Measurements from ENCODE around the gene MAP2K4. TPM values are rescaled to one million over a fixed set of nuclear protein-coding genes. Genes with fewer than 3 reads are reported as not detected.
"Not testable (repeated sequence)": the region's sequence is repeated elsewhere in the genome, so short reads cannot be mapped to it uniquely, and the experiment has no call there.

Gene MAP2K4
- total RNA-seq: 10 to 100 TPM; 27.0 to 47.5 (median 32.7) TPM
- long read RNA-seq, donor 1, transcript MAP2K4-201 (11 exons, 3,826 nt): major isoform, 18 of 33 reads
- long read RNA-seq, donor 1, partial matches to known transcripts: 3 of 33 reads
- long read RNA-seq, donor 1, other reads (novel, unspliced or antisense): 6 of 33 reads
- long read RNA-seq, donor 2, partial matches to known transcripts: 1 of 1 reads
- long read RNA-seq, donor 2, other reads (novel, unspliced or antisense): 0 of 1 reads

DNA sequence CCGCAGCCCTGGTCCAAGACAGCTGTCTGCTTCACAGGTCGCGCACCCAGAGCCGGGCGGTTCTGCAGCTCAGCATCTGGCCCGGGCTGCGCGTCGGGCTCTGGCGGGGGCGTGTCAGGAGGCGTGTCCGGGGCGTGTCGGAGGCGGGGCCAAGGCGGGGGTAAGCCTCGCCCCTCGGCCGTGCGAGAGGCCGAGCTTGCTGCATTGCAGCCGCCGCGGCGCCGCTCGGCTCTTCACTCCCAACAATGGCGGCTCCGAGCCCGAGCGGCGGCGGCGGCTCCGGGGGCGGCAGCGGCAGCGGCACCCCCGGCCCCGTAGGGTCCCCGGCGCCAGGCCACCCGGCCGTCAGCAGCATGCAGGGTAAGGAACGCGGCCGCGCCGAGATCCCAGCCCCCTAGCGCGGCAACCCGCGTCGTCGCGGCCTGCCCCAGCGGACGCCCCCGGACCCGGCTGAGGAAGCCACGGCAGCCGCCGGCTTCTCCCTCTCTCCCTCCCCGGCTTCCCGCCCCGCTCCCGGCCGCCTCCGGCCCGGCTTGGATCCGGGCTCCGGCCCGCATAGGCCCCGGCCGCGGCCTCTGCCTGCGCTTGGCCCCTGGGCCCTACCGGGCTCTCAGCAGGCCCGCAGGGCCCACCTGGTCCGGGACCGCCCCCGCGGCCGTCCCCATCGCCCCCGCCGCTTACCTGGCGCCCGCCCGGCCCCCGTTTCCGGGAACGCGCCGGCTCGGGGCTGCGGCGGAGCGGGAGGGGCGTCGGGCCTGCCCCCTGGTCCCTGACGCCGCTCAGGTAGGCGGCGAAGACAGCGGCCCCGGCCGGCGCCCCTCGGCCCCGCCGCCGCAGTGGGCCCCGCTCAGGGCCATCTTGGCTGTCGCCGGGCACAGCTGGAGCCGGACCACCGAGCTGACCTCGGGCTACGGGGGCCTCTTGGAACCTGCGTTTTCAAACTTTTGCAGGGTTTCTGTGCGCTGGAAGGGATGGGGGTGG, at the start of gene MAP2K4:
Gene MAP2K4, plus strand, starts transcription at position 236 of the 981 bp plus-strand sequence. Its CDS starts 10 bp downstream, at position 246.
- no peak for TF ChIP-seq CTCF (IDR thresholded peaks at IDR 0.05)
- intact Hi-C loops (cut with DNase I, micrococcal nuclease): no loop called here
- Histone ChIP-seq H3K9me3 (no peaks in the 10 kb centered on the region), H3K4me3 (peak within 1 kb of the TSS; percentile 98), H3K4me1 (ENCODE audit: low read depth) (peaks cover 13% of the 10 kb centered on the region), H3K36me3 (ENCODE audit: low read depth) (no peaks in the 10 kb centered on the region)
- peak; percentile 100 for ATAC-seq
- peak; percentile 94 to 99 (median 95) for DNase-seq

GRCh38 chr17:11972741-11973140, 47.9 kb upstream of the MAP2K4 start:
- H3K9me3 ChIP-seq; H3K4me1 ChIP-seq (ENCODE audit: low read depth); DNase-seq; intact Hi-C loops (cut with DNase I, micrococcal nuclease); H3K4me3 ChIP-seq; H3K36me3 ChIP-seq (ENCODE audit: low read depth); ATAC-seq: not testable (repeated sequence)

GRCh38 chr17:11979795-11980194, 40.9 kb upstream of the MAP2K4 start:
- H3K9me3 ChIP-seq: no peaks in the 10 kb centered on the region
- TF ChIP-seq CTCF (IDR thresholded peaks at IDR 0.05): no peak
- peaks cover 6% of the 10 kb centered on the region for H3K36me3 ChIP-seq (ENCODE audit: low read depth)
- ATAC-seq (no peak), DNase-seq (no peak)
- no peak overlapping the region for H3K4me3 ChIP-seq
- intact Hi-C loops (cut with DNase I, micrococcal nuclease): loop anchor here in 1 of 2 donors (10.0 kb wide), 1 partner anchor 1105 kb away; no protein-coding TSS in a partner anchor
- no peaks in the 10 kb centered on the region for H3K4me1 ChIP-seq (ENCODE audit: low read depth)

DNA sequence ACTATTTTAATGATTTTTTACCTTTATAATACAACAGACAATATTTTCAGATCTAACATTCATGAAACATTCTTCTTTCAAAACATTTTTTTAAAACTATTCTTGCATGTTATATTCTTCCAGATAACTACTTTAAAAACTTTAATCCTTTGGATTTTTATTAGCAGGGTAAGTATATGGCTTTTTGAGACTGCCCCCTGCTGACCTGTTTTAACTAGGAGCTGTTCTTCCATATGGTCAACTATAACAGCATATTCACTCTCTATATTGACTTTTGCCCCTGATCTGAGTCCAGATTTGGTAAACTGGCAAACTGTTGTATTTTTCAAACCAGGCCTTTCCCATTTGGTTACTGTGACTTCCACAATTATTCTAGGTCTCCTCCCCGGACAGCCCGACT, 39.9 kb upstream of the MAP2K4 start:
- peaks cover 6% of the 10 kb centered on the region for H3K36me3 ChIP-seq (ENCODE audit: low read depth)

DNA sequence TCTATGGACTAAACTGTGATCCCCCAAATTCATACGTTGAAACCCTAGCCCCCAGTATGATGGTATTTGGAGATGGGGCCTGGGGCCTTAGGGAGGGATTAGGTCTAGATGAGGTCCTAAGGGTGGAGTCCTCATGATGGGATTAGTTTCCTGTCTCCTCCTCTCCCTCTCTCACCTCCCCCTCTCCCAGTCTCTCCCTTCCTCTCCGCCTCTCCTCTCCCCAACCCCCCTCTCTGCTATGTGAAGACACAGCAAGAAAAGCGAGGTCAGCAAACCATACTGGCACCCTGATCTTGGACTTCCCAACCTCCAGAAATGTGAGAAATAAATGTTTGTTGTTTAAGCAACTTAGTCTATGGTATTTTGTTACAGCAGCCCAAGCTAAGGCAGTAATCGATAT, 38.8 kb upstream of the MAP2K4 start:
- intact Hi-C loops (cut with DNase I, micrococcal nuclease): loop anchor here in 1 of 2 donors (10.0 kb wide), 1 partner anchor 1107 kb away; no protein-coding TSS in a partner anchor
- no peak for TF ChIP-seq CTCF (IDR thresholded peaks at IDR 0.05)
- ATAC-seq: no peak

More for the DNA sequence above, 39.9 kb upstream of the MAP2K4 start:
- DNase-seq (no peak), ATAC-seq (no peak)
- no peak overlapping the region for H3K4me3 ChIP-seq
- H3K4me1 ChIP-seq (ENCODE audit: low read depth): no peaks in the 10 kb centered on the region
- TF ChIP-seq CTCF (IDR thresholded peaks at IDR 0.05): no peak
- intact Hi-C loops (cut with DNase I, micrococcal nuclease): loop anchor here in 1 of 2 donors (10.0 kb wide), 1 partner anchor 1106 kb away; no protein-coding TSS in a partner anchor
- H3K9me3 ChIP-seq: no peaks in the 10 kb centered on the region

More for the DNA sequence above, 38.8 kb upstream of the MAP2K4 start:
- Histone ChIP-seq H3K4me3 (no peak overlapping the region), H3K9me3 (no peaks in the 10 kb centered on the region), H3K36me3 (ENCODE audit: low read depth) (peaks cover 6% of the 10 kb centered on the region), H3K4me1 (ENCODE audit: low read depth) (no peaks in the 10 kb centered on the region)
- DNase-seq: no peak

Data from mucosa of descending colon (tissue), 3 donors.